Measurements from ENCODE around the gene IQCE. TPM values are rescaled to one million over a fixed set of nuclear protein-coding genes. Genes with fewer than 3 reads are reported as not detected.
A peak's percentile ranks its signal among the peaks of the same experiment; 100 is the strongest.

IQCE gene
- total RNA-seq, 1 experiment from 2014 or later: 21.4 TPM

GRCh38 chr7:2571409-2571808 is 12.6 kb downstream of the IQCE start:
- TF ChIP-seq POLR2A (IDR thresholded peaks at IDR 0.05; ENCODE audit: borderline replicate concordance, extremely low read depth, insufficient read depth, insufficient read length) (no peak), JUND (IDR thresholded peaks at IDR 0.05) (no peak), REST (IDR thresholded peaks at IDR 0.05; ENCODE audit: low read depth) (no peak), SRF (IDR thresholded peaks at IDR 0.05; ENCODE audit: low read depth) (no peak), CEBPB (IDR thresholded peaks at IDR 0.05; ENCODE audit: low read depth) (no peak)
- no TSS peak for BruUV-seq (replicated peaks)
- no peaks in the 10 kb centered on the region for H3K27me3 ChIP-seq (ENCODE audit: insufficient read depth, low read length)
- H3K9me3 ChIP-seq (ENCODE audit: control insufficient read depth in 1 of 2, insufficient read depth in 1 of 2, low read depth in 1 of 2, low read length in 2 of 2): no peaks in the 10 kb centered on the region
- ChIA-PET POLR2A (interaction anchor here (0.5 kb wide), 1 partner anchor 44 kb away, joined by 4 read pairs; no protein-coding TSS in a partner anchor), RAD21 (ENCODE audit: low non-redundant PET in 1 of 2, low total read pairs in 2 of 2, uncharacterized antibody in 2 of 2, unreplicated experiment in 2 of 2) (no interaction called here), CTCF (no interaction called here)
- no peak overlapping the region for H2AFZ ChIP-seq (ENCODE audit: low read depth, low read length, poor library complexity, severe bottlenecking)
- H3K4me2 ChIP-seq (ENCODE audit: low read length): peak overlapping the region; percentile 79
- no peak for ATAC-seq
- H3K9me2 ChIP-seq (ENCODE audit: insufficient read depth): no peaks in the 10 kb centered on the region
- H3K27ac ChIP-seq (ENCODE audit: low read depth, low read length): peak overlapping the region; percentile 57; the same call in 1 of the 2 replicates
- H3K4me1 ChIP-seq (ENCODE audit: control insufficient read depth in 1 of 2, insufficient read depth in 2 of 2, low read length in 2 of 2): peaks cover 19 to 22% of the 10 kb centered on the region in 2 experiments
- no peaks in the 10 kb centered on the region for H4K20me1 ChIP-seq (ENCODE audit: insufficient read depth)
- DNase-seq (ENCODE audit: low read depth, low spot score): no peak
- no peak overlapping the region for H3K4me3 ChIP-seq (replicated peaks in 1 of 2; ENCODE audit: low read depth in 1 of 2, low read length in 2 of 2)
- H3K9ac ChIP-seq (ENCODE audit: low read length): peak overlapping the region; percentile 56; the same call in 1 of the 2 replicates
- intact Hi-C loops (cut with micrococcal nuclease): no loop called here
- H3K79me2 ChIP-seq (ENCODE audit: insufficient read depth, low read length): peaks cover 4% of the 10 kb centered on the region; the same call in 1 of the 2 replicates
- peaks cover 3 to 10% of the 10 kb centered on the region in 2 experiments; a peak in 1 of 4 replicates for H3K36me3 ChIP-seq (ENCODE audit: control insufficient read depth in 1 of 2, insufficient read depth in 2 of 2, low read length in 2 of 2)
